Measurements from ENCODE around the gene TBC1D17.

DNA sequence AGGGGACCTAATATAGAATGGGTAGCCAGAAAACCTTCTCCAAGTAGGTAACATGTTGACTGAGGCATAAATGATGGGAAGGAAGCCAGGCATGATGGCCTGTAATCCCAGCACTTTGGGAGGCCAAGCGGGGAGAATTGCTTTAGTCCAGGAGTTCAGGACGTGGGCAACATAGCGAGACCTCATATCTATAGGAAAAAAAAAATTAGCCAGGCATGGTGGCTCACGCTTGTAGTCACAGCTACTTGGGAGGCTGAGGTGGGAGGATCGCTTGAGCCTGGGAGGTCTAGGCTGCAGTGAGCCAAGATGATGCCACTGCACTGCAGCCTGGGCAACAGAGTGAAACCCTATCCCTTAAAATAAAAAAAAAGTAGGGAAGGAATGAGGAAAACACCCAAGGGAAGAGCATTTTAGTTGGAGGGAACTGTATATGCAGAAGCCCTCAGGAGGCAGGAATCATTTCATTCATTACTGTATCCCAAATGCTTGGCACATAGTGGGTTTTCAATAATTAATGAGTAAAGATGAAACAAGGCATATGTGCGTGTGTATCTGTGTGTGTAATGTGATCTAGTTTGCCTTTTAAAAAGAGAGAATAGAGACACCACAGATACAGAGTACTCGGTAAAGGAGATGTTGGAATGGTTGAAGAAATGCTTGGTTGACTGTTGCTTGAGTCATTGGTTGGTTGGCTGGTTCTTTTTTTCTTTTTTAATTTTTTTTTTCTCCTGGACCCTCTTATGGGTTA lies 54.0 kb downstream of the TBC1D17 start:
- TF ChIP-seq JUND (IDR thresholded peaks at IDR 0.05) (no peak), EGR1 (IDR thresholded peaks at IDR 0.05; ENCODE audit: low read depth in 2 of 2) (no peak), YY1 (IDR thresholded peaks at IDR 0.05) (no peak)
- TF ChIP-seq, protein P1, sequence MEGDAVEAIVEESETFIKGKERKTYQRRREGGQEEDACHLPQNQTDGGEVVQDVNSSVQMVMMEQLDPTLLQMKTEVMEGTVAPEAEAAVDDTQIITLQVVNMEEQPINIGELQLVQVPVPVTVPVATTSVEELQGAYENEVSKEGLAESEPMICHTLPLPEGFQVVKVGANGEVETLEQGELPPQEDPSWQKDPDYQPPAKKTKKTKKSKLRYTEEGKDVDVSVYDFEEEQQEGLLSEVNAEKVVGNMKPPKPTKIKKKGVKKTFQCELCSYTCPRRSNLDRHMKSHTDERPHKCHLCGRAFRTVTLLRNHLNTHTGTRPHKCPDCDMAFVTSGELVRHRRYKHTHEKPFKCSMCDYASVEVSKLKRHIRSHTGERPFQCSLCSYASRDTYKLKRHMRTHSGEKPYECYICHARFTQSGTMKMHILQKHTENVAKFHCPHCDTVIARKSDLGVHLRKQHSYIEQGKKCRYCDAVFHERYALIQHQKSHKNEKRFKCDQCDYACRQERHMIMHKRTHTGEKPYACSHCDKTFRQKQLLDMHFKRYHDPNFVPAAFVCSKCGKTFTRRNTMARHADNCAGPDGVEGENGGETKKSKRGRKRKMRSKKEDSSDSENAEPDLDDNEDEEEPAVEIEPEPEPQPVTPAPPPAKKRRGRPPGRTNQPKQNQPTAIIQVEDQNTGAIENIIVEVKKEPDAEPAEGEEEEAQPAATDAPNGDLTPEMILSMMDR (IDR thresholded peaks at IDR 0.05; ENCODE audit: low read depth, low read length, missing input control), result no peak
- TF ChIP-seq, protein P2, sequence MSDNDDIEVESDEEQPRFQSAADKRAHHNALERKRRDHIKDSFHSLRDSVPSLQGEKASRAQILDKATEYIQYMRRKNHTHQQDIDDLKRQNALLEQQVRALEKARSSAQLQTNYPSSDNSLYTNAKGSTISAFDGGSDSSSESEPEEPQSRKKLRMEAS (IDR thresholded peaks at IDR 0.05), result no peak
